Measurements from ENCODE around the gene PPIP5K1. TPM values are rescaled to one million over a fixed set of nuclear protein-coding genes. Genes with fewer than 3 reads are reported as not detected.

Gene PPIP5K1
- total and polyA plus RNA-seq, 9 of the 15 experiments (the other 6 are each of a cell fraction or from before 2014, with no cell fraction given): 2.5 to 74.6 (median 35.1) TPM

GRCh38 chr15:43541785-43542184, 48.2 kb downstream of the PPIP5K1 start:
- in situ Hi-C loops (cut with MboI): no loop called here
- Histone ChIP-seq H3K9ac (ENCODE audit: insufficient read depth in 1 of 2, low read depth in 2 of 2, low read length in 2 of 2) (no peak overlapping the region), H3K36me3 (ENCODE audit: control insufficient read depth, insufficient read depth, low read length) (0 out of 3 replicates have a peak, but pooled peaks cover under 1% of the 10 kb centered on the region), H4K20me1 (replicated peaks; ENCODE audit: control insufficient read depth, insufficient read depth, low read length) (no peaks in the 10 kb centered on the region), H2AFZ (ENCODE audit: low read depth, low read length) (no peak overlapping the region), H3K4me1 (replicated peaks in 1 of 2; ENCODE audit: control insufficient read depth in 2 of 2, insufficient read depth in 2 of 2, low read length in 2 of 2) (no peaks in the 10 kb centered on the region), H3K9me1 (ENCODE audit: control insufficient read depth, insufficient read depth, low read length) (no peaks in the 10 kb centered on the region), H3K9me3 (replicated peaks; ENCODE audit: control insufficient read depth, insufficient read depth, low read depth, low read length) (no peaks in the 10 kb centered on the region), H3K27ac (ENCODE audit: extremely low read depth, low read depth, low read length) (no peak overlapping the region), H3K27me3 (ENCODE audit: control insufficient read depth in 2 of 2, insufficient read depth in 2 of 2, low read length in 2 of 2) (no peaks in the 10 kb centered on the region), H3K79me2 (ENCODE audit: control insufficient read depth, insufficient read depth, low read length) (no peaks in the 10 kb centered on the region), H3K4me2 (ENCODE audit: insufficient read depth, low read length) (no peak overlapping the region), H3K4me3 (no peak overlapping the region)
- 0 out of 3 replicates have a peak, but pooled peaks have one; percentile 37 for ATAC-seq
- BruUV-seq (replicated peaks): no TSS peak
- ChIA-PET CTCF (ENCODE audit: low intra/inter-chr PET ratio) (no interaction called here), POLR2A (interaction anchor here (1.0 to 3.7 kb wide), 4 partner anchors 10 to 204 kb away, joined by 3 to 12 read pairs (median 6); no protein-coding TSS in a partner anchor)
- DNase-seq (ENCODE audit: extremely low read depth in 1 of 4, low spot score in 3 of 4): no peak
- FAIRE-seq: no peak
- intact Hi-C loops (cut with micrococcal nuclease): no loop called here
- TF ChIP-seq ZFPM2 (CRISPR knock-in tag; IDR thresholded peaks at IDR 0.05): no peak
- TF ChIP-seq CEBPB (tag; IDR thresholded peaks at IDR 0.05): peak; percentile 97
- peak; percentile 75 for TF ChIP-seq MYC (IDR thresholded peaks at IDR 0.05; ENCODE audit: low read depth, low read length)
- no peak for TF ChIP-seq MYC (CRISPR knock-in tag; IDR thresholded peaks at IDR 0.05; ENCODE audit: borderline replicate concordance, low read depth)
- TF ChIP-seq NR2C1 (IDR thresholded peaks at IDR 0.05): no peak
- TF ChIP-seq NR2C1 (tag; IDR thresholded peaks at IDR 0.05): peak; percentile 28; the same call in 1 of the 2 replicates
- peak; percentile 94 for TF ChIP-seq CEBPG (CRISPR knock-in tag; IDR thresholded peaks at IDR 0.05)
- peak; percentile 99 to 100 for TF ChIP-seq CEBPG (tag; conservative IDR thresholded peaks at IDR 0.05 in 1 of 2, IDR thresholded peaks at IDR 0.05 in 1 of 2)
- TF ChIP-seq, protein P1, sequence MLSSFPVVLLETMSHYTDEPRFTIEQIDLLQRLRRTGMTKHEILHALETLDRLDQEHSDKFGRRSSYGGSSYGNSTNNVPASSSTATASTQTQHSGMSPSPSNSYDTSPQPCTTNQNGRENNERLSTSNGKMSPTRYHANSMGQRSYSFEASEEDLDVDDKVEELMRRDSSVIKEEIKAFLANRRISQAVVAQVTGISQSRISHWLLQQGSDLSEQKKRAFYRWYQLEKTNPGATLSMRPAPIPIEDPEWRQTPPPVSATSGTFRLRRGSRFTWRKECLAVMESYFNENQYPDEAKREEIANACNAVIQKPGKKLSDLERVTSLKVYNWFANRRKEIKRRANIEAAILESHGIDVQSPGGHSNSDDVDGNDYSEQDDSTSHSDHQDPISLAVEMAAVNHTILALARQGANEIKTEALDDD (IDR thresholded peaks at IDR 0.05): peak; percentile 54; the same call in 1 of the 2 replicates
- TF ChIP-seq ZNF444 (CRISPR knock-in tag; IDR thresholded peaks at IDR 0.05): no peak
- TF ChIP-seq, protein P2, sequence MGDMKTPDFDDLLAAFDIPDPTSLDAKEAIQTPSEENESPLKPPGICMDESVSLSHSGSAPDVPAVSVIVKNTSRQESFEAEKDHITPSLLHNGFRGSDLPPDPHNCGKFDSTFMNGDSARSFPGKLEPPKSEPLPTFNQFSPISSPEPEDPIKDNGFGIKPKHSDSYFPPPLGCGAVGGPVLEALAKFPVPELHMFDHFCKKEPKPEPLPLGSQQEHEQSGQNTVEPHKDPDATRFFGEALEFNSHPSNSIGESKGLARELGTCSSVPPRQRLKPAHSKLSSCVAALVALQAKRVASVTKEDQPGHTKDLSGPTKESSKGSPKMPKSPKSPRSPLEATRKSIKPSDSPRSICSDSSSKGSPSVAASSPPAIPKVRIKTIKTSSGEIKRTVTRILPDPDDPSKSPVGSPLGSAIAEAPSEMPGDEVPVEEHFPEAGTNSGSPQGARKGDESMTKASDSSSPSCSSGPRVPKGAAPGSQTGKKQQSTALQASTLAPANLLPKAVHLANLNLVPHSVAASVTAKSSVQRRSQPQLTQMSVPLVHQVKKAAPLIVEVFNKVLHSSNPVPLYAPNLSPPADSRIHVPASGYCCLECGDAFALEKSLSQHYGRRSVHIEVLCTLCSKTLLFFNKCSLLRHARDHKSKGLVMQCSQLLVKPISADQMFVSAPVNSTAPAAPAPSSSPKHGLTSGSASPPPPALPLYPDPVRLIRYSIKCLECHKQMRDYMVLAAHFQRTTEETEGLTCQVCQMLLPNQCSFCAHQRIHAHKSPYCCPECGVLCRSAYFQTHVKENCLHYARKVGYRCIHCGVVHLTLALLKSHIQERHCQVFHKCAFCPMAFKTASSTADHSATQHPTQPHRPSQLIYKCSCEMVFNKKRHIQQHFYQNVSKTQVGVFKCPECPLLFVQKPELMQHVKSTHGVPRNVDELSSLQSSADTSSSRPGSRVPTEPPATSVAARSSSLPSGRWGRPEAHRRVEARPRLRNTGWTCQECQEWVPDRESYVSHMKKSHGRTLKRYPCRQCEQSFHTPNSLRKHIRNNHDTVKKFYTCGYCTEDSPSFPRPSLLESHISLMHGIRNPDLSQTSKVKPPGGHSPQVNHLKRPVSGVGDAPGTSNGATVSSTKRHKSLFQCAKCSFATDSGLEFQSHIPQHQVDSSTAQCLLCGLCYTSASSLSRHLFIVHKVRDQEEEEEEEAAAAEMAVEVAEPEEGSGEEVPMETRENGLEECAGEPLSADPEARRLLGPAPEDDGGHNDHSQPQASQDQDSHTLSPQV (IDR thresholded peaks at IDR 0.05): 0 out of 2 replicates have a peak, but pooled peaks have one; percentile 31
- no peak for TF ChIP-seq SPI1 (IDR thresholded peaks at IDR 0.05; ENCODE audit: borderline replicate concordance, low read depth, low read length)
- no peak for TF ChIP-seq HDAC3 (IDR thresholded peaks at IDR 0.05; ENCODE audit: borderline replicate concordance, partially characterized antibody)
- TF ChIP-seq, protein P3, sequence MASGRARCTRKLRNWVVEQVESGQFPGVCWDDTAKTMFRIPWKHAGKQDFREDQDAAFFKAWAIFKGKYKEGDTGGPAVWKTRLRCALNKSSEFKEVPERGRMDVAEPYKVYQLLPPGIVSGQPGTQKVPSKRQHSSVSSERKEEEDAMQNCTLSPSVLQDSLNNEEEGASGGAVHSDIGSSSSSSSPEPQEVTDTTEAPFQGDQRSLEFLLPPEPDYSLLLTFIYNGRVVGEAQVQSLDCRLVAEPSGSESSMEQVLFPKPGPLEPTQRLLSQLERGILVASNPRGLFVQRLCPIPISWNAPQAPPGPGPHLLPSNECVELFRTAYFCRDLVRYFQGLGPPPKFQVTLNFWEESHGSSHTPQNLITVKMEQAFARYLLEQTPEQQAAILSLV (tag; IDR thresholded peaks at IDR 0.05): peak; percentile 94
- no peak for TF ChIP-seq ZNF324 (CRISPR knock-in tag; IDR thresholded peaks at IDR 0.05)
- TF ChIP-seq MAZ (CRISPR knock-in tag; conservative IDR thresholded peaks at IDR 0.05 in 1 of 2, IDR thresholded peaks at IDR 0.05 in 1 of 2): no peak

Data from K562 (cell line).